Measurements from ENCODE around the gene BPIFB4. TPM values are rescaled to one million over a fixed set of nuclear protein-coding genes. Genes with fewer than 3 reads are reported as not detected.
"Not testable (repeated sequence)": the region's sequence is repeated elsewhere in the genome, so short reads cannot be mapped to it uniquely, and the experiment has no call there.

Gene BPIFB4
- total RNA-seq, 2 experiments from 2014 or later: not detected

- H3K27ac Mint-ChIP-seq: no peak overlapping the region
- H3K9me3 Mint-ChIP-seq: no peaks in the 10 kb centered on the region
- no peaks in the 10 kb centered on the region for H3K27me3 Mint-ChIP-seq (ENCODE audit: low read depth)
- no peak overlapping the region for H3K4me3 Mint-ChIP-seq
- no peaks in the 10 kb centered on the region for H3K36me3 Mint-ChIP-seq (ENCODE audit: low read depth)
- intact Hi-C loops (cut with micrococcal nuclease): no loop called here
- DNase-seq: no peak
- H3K4me1 Mint-ChIP-seq (ENCODE audit: low read depth): no peaks in the 10 kb centered on the region
- CTCF ChIA-PET: no interaction called here
These were observed 34.0 kb downstream of the BPIFB4 start for GRCh38 chr20:33113387-33113908.

GRCh38 chr20:33115501-33115900 lies 36.1 kb downstream of the BPIFB4 start:
- intact Hi-C loops (cut with micrococcal nuclease); CTCF ChIA-PET; H3K9me3 Mint-ChIP-seq; H3K4me1 Mint-ChIP-seq (ENCODE audit: low read depth); DNase-seq; H3K27me3 Mint-ChIP-seq (ENCODE audit: low read depth); H3K4me3 Mint-ChIP-seq; H3K36me3 Mint-ChIP-seq (ENCODE audit: low read depth); H3K27ac Mint-ChIP-seq: not testable (repeated sequence)

DNA sequence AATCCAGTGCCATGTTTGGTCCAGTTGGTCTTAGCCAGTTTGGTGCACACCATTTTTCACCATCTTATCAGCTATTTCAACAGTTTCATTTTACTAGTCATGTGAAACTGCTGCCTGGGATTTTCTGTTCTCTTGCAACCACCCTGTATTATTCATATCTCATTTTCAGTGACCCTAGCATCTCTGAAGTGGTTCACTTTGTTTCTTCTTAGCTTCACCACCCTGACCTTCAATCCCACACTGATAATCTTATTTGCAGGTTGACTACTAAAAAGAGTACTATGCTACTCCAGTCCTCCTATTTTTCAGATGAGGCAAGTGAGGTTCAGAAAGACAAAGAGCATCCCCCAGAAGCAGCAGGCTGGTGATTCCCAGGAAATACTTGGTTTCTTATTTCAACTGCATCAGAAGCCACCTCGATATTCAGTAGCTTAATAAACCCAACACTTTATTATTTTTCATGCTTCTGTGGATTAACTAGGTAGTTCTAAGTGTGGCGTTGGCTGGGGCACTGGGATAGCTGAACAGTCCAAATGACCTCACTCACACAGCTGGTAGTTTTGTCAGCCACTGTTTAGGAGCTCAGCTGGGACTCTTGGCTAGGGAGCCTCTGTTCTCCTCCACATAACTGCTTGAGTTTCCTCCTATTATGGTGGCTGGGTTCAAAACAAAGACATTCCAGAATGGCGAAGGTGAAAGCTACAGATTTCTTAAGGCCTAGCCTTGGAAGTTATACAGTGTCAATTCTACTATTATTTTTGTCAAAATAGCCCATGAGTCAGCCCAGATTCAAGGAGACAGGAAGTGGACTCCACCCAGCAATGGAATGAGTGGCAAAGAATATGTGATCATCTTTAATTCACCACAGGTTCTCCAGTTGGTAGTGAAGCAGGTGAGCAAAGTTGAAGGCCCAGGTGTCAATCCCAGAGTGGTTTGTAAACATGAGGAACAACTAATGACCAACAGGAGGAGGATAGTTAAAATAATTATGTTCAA lies 40.6 kb downstream of the BPIFB4 start:
- Mint-ChIP-seq H3K36me3 (ENCODE audit: low read depth) (no peaks in the 10 kb centered on the region), H3K4me3 (no peak overlapping the region), H3K4me1 (ENCODE audit: low read depth) (peaks cover 9% of the 10 kb centered on the region), H3K27me3 (ENCODE audit: low read depth) (no peaks in the 10 kb centered on the region), H3K27ac (no peak overlapping the region), H3K9me3 (peaks cover 5% of the 10 kb centered on the region)
- peak; percentile 9 for DNase-seq
- intact Hi-C loops (cut with micrococcal nuclease): no loop called here
- CTCF ChIA-PET: interaction anchor here (0.7 to 0.9 kb wide), 2 partner anchors 183 to 685 kb away, joined by 3 to 4 read pairs; no protein-coding TSS in a partner anchor

- CTCF ChIA-PET: no interaction called here
- H3K27ac Mint-ChIP-seq: no peak overlapping the region
- peaks cover 5% of the 10 kb centered on the region for H3K9me3 Mint-ChIP-seq
- H3K36me3 Mint-ChIP-seq (ENCODE audit: low read depth): no peaks in the 10 kb centered on the region
- H3K4me1 Mint-ChIP-seq (ENCODE audit: low read depth): peaks cover 9% of the 10 kb centered on the region
- no peak overlapping the region for H3K4me3 Mint-ChIP-seq
- no peaks in the 10 kb centered on the region for H3K27me3 Mint-ChIP-seq (ENCODE audit: low read depth)
- DNase-seq: no peak
- intact Hi-C loops (cut with micrococcal nuclease): no loop called here
These were observed 41.5 kb downstream of the BPIFB4 start for GRCh38 chr20:33120934-33121333.

DNA sequence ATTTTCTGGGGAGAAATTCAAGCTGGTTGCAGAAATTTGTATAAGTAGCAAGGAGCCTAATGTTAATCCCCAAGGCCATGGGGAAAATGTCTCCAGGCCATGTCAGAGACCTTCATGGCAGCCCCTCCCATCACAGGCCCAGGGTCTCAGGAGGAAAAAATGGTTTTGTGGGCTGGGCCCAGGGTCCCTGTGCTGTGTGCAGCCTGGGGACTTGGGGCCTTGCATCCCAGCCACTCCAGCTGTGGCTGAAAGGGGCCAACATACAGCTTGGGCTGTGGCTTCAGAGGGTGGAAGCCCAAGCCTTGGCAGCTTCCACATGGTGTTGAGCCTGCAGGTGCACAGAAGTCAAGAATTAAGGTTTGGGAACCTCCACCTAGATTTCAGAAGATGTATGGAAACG lies 42.9 kb downstream of the BPIFB4 start:
- H3K27ac Mint-ChIP-seq; CTCF ChIA-PET; intact Hi-C loops (cut with micrococcal nuclease); H3K9me3 Mint-ChIP-seq; DNase-seq; H3K4me3 Mint-ChIP-seq; H3K27me3 Mint-ChIP-seq (ENCODE audit: low read depth); H3K4me1 Mint-ChIP-seq (ENCODE audit: low read depth); H3K36me3 Mint-ChIP-seq (ENCODE audit: low read depth): not testable (repeated sequence)

GRCh38 chr20:33124261-33124660 lies 44.8 kb downstream of the BPIFB4 start:
- CTCF ChIA-PET: interaction anchor here (0.7 to 0.9 kb wide), 2 partner anchors 45 to 394 kb away, joined by 3 read pairs; no protein-coding TSS in a partner anchor
- H3K9me3 Mint-ChIP-seq: peaks cover 5% of the 10 kb centered on the region
- H3K36me3 Mint-ChIP-seq (ENCODE audit: low read depth): no peaks in the 10 kb centered on the region
- no peak overlapping the region for H3K27ac Mint-ChIP-seq
- intact Hi-C loops (cut with micrococcal nuclease): no loop called here
- no peaks in the 10 kb centered on the region for H3K27me3 Mint-ChIP-seq (ENCODE audit: low read depth)
- DNase-seq: no peak
- no peak overlapping the region for H3K4me3 Mint-ChIP-seq
- H3K4me1 Mint-ChIP-seq (ENCODE audit: low read depth): peaks cover 9% of the 10 kb centered on the region

GRCh38 chr20:33124994-33125393 lies 45.6 kb downstream of the BPIFB4 start:
- H3K4me1 Mint-ChIP-seq (ENCODE audit: low read depth): peaks cover 5% of the 10 kb centered on the region
- H3K4me3 Mint-ChIP-seq: no peak overlapping the region
- no peaks in the 10 kb centered on the region for H3K36me3 Mint-ChIP-seq (ENCODE audit: low read depth)
- DNase-seq: no peak
- H3K27ac Mint-ChIP-seq: no peak overlapping the region
- intact Hi-C loops (cut with micrococcal nuclease): no loop called here
- CTCF ChIA-PET: interaction anchor here (0.7 kb wide), 1 partner anchor 395 kb away, joined by 3 read pairs; no protein-coding TSS in a partner anchor
- no peaks in the 10 kb centered on the region for H3K27me3 Mint-ChIP-seq (ENCODE audit: low read depth)
- peaks cover 5% of the 10 kb centered on the region for H3K9me3 Mint-ChIP-seq

GRCh38 chr20:33125983-33126382 lies 46.5 kb downstream of the BPIFB4 start:
- Mint-ChIP-seq H3K9me3 (no peaks in the 10 kb centered on the region), H3K27me3 (ENCODE audit: low read depth) (no peaks in the 10 kb centered on the region), H3K4me3 (no peak overlapping the region), H3K4me1 (ENCODE audit: low read depth) (no peaks in the 10 kb centered on the region), H3K36me3 (ENCODE audit: low read depth) (no peaks in the 10 kb centered on the region), H3K27ac (no peak overlapping the region)
- CTCF ChIA-PET: no interaction called here
- DNase-seq: no peak
- intact Hi-C loops (cut with micrococcal nuclease): no loop called here

- no peaks in the 10 kb centered on the region for H3K4me1 Mint-ChIP-seq (ENCODE audit: low read depth)
- no peaks in the 10 kb centered on the region for H3K9me3 Mint-ChIP-seq
- H3K36me3 Mint-ChIP-seq (ENCODE audit: low read depth): no peaks in the 10 kb centered on the region
- no peak for DNase-seq
- H3K27me3 Mint-ChIP-seq (ENCODE audit: low read depth): no peaks in the 10 kb centered on the region
- H3K4me3 Mint-ChIP-seq: no peak overlapping the region
- CTCF ChIA-PET: no interaction called here
- intact Hi-C loops (cut with micrococcal nuclease): no loop called here
- H3K27ac Mint-ChIP-seq: no peak overlapping the region
These were observed 48.1 kb downstream of the BPIFB4 start for GRCh38 chr20:33127422-33128097.

DNA sequence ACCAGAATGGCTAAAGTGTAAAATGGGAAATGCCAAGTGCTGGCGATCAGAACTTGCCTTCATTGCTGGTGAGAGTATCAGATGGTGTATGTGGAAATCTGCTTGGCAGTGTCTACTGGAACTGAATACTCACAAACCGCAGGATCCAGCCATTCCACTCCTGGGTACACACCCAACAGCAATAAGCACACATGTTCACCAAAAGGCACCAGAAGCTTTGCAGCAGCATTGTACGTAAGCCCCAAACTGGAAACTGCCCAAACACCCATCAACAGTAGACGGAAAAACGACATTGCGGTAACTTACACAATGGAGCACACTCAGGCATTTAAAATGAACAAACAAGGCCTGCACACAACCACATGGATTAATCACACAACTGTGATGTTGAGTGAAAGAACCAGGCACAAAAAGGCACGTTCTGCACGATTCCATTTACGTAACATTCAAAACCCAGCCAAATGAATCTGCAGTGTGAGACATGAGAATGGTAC lies 51.2 kb downstream of the BPIFB4 start:
- H3K27ac Mint-ChIP-seq: no peak overlapping the region
- intact Hi-C loops (cut with micrococcal nuclease): no loop called here
- no peak overlapping the region for H3K4me3 Mint-ChIP-seq
- no peak for DNase-seq
- no peaks in the 10 kb centered on the region for H3K4me1 Mint-ChIP-seq (ENCODE audit: low read depth)
- H3K9me3 Mint-ChIP-seq: no peaks in the 10 kb centered on the region
- no peaks in the 10 kb centered on the region for H3K27me3 Mint-ChIP-seq (ENCODE audit: low read depth)
- H3K36me3 Mint-ChIP-seq (ENCODE audit: low read depth): no peaks in the 10 kb centered on the region
- CTCF ChIA-PET: no interaction called here

GRCh38 chr20:33131949-33132473 lies 52.6 kb downstream of the BPIFB4 start:
- no peak overlapping the region for H3K27ac Mint-ChIP-seq
- H3K9me3 Mint-ChIP-seq: no peaks in the 10 kb centered on the region
- intact Hi-C loops (cut with micrococcal nuclease): no loop called here
- H3K27me3 Mint-ChIP-seq (ENCODE audit: low read depth): no peaks in the 10 kb centered on the region
- CTCF ChIA-PET: no interaction called here
- DNase-seq: no peak
- H3K36me3 Mint-ChIP-seq (ENCODE audit: low read depth): no peaks in the 10 kb centered on the region
- no peaks in the 10 kb centered on the region for H3K4me1 Mint-ChIP-seq (ENCODE audit: low read depth)
- no peak overlapping the region for H3K4me3 Mint-ChIP-seq

All from activated naive CD4-positive, alpha-beta T cell treated with anti-CD3 and anti-CD28 coated beads for 36 hours (primary cell).